ENCODE data around the gene ACSF3. TPM values are rescaled to one million over a fixed set of nuclear protein-coding genes. Genes with fewer than 3 reads are reported as not detected.

Gene ACSF3
- total RNA-seq, 3 donors from 2014 or later = 44.7 to 77.8 (median 49.6) TPM

DNA sequence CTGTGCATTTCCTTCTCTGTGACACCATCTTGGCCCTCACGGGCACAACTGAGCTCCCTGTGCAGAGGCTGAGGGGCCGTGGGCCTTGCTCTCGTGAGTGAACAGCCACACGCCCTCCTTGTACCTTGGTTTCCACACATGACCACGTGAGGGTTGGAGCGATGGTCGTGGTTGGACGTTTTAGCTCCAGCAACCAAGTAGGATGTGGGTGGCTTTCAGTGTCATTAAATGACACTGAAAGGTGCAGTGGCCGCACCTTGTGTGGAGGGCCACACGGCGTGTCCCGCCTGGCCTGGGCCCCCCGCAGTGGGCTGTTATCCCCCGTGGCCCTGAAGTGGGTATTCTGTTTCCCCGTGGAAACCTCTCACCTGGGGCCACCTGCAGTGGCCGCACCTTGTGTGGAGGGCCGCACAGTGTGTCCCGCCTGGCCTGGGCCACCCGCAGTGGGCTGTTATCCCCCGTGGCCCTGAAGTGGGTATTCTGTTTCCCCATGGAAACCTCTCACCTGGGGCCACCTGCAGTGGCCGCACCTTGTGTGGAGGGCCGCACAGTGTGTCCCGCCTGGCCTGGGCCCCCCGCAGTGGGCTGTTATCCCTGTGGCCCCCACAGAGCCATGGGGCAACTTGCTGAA is 28.2 kb downstream of the ACSF3 start:
- Histone ChIP-seq H3K36me3 (ENCODE audit: low read depth) (no peaks in the 10 kb centered on the region), H3K4me3 (no peak overlapping the region), H3K9me3 (no peaks in the 10 kb centered on the region), H3K4me1 (ENCODE audit: low read depth) (peaks cover 11% of the 10 kb centered on the region)
- no peak for ATAC-seq
- intact Hi-C loops (cut with DNase I, micrococcal nuclease) = no loop called here
- peak in 2 of 3 donors; percentile 22 to 42 for DNase-seq
- TF ChIP-seq, protein P1, sequence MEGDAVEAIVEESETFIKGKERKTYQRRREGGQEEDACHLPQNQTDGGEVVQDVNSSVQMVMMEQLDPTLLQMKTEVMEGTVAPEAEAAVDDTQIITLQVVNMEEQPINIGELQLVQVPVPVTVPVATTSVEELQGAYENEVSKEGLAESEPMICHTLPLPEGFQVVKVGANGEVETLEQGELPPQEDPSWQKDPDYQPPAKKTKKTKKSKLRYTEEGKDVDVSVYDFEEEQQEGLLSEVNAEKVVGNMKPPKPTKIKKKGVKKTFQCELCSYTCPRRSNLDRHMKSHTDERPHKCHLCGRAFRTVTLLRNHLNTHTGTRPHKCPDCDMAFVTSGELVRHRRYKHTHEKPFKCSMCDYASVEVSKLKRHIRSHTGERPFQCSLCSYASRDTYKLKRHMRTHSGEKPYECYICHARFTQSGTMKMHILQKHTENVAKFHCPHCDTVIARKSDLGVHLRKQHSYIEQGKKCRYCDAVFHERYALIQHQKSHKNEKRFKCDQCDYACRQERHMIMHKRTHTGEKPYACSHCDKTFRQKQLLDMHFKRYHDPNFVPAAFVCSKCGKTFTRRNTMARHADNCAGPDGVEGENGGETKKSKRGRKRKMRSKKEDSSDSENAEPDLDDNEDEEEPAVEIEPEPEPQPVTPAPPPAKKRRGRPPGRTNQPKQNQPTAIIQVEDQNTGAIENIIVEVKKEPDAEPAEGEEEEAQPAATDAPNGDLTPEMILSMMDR (IDR thresholded peaks at IDR 0.05) = no peak

GRCh38 chr16:89122322-89122851 is 28.7 kb downstream of the ACSF3 start:
- Histone ChIP-seq H3K4me3 (no peak overlapping the region), H3K36me3 (ENCODE audit: low read depth) (no peaks in the 10 kb centered on the region), H3K4me1 (ENCODE audit: low read depth) (peaks cover 11% of the 10 kb centered on the region), H3K9me3 (no peaks in the 10 kb centered on the region)
- ATAC-seq (peak; percentile 92), DNase-seq (peak; percentile 80 to 88 (median 84))
- TF ChIP-seq, protein P1 (IDR thresholded peaks at IDR 0.05) = no peak
- intact Hi-C loops (cut with DNase I, micrococcal nuclease) = no loop called here

GRCh38 chr16:89123001-89123830 is 29.6 kb downstream of the ACSF3 start:
- Histone ChIP-seq H3K4me3 (no peak overlapping the region), H3K4me1 (ENCODE audit: low read depth) (peaks cover 11% of the 10 kb centered on the region), H3K36me3 (ENCODE audit: low read depth) (no peaks in the 10 kb centered on the region), H3K9me3 (no peaks in the 10 kb centered on the region)
- peak in 2 of 3 donors; percentile 30 to 42 for DNase-seq
- intact Hi-C loops (cut with DNase I, micrococcal nuclease) = no loop called here
- ATAC-seq = no peak
- TF ChIP-seq, protein P1 (IDR thresholded peaks at IDR 0.05) = no peak

DNA sequence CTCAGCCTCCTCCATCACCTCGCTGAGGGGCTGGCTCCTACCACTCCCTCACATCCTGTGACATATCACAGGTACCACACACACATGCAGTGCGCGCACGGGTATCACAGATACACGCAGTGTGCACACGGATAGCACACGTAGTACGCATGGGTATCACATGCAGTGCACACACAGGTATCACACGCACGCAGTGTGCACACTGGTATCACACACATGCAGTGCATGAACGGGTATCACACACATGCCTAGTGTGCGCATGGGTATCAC is 30.1 kb downstream of the ACSF3 start:
- TF ChIP-seq, protein P1 (IDR thresholded peaks at IDR 0.05) = no peak
- no peak for ATAC-seq
- Histone ChIP-seq H3K4me1 (ENCODE audit: low read depth) (peaks cover 11% of the 10 kb centered on the region), H3K4me3 (no peak overlapping the region), H3K36me3 (ENCODE audit: low read depth) (no peaks in the 10 kb centered on the region), H3K9me3 (no peaks in the 10 kb centered on the region)
- peak in 2 of 3 donors; percentile 16 to 37 for DNase-seq
- intact Hi-C loops (cut with DNase I, micrococcal nuclease) = no loop called here

DNA sequence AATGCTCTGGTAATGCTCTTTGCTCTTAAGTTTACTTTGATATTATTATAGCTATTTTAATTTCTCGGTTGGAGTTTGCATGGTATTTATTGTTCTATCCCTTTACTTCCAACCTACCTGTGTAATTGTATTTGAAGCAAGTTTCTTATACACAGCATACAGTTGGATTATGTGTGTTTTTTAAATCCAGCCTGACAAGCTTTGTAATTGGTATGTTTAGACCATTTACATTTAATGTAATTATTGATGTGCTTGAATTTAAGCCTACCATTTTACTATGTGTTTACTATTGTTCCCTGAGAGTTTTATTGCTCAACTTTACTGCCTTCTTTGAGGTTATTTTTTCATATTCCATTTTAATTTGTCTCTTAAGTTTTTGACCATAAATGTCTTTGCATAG is 35.7 kb downstream of the ACSF3 start:
- Histone ChIP-seq H3K4me3 (no peak overlapping the region), H3K36me3 (ENCODE audit: low read depth) (peaks cover 3% of the 10 kb centered on the region), H3K9me3 (no peaks in the 10 kb centered on the region), H3K4me1 (ENCODE audit: low read depth) (no peaks in the 10 kb centered on the region)
- DNase-seq (no peak), ATAC-seq (no peak)
- intact Hi-C loops (cut with DNase I, micrococcal nuclease) = no loop called here
- TF ChIP-seq, protein P1 (IDR thresholded peaks at IDR 0.05) = no peak
